Osteocyte (in vitro differentiated cells): ENCODE results near the gene SPECC1. TPM values are rescaled to one million over a fixed set of nuclear protein-coding genes. Genes with fewer than 3 reads are reported as not detected.

Source experiments
- DNase-seq: peaks from one replicate; pipeline ENCODE4 v3.0.0; 2021; ENCODE audit warnings: mixed read lengths; ENCODE audit not compliant: unreplicated experiment; ENCODE audit errors: extremely low spot score
- H3K27ac Mint-ChIP-seq: one replicate; pipeline ENCODE4 v1.8.0; 2021; ENCODE audit warnings: mild to moderate bottlenecking, mixed read lengths; ENCODE audit not compliant: unreplicated experiment
- H3K27me3 Mint-ChIP-seq: one replicate; pipeline ENCODE4 v1.8.0; 2021; ENCODE audit warnings: mixed read lengths; ENCODE audit not compliant: unreplicated experiment
- H3K36me3 Mint-ChIP-seq: one replicate; pipeline ENCODE4 v1.8.0; 2021; ENCODE audit warnings: mixed read lengths; ENCODE audit not compliant: unreplicated experiment
- H3K4me1 Mint-ChIP-seq: one replicate; pipeline ENCODE4 v1.8.0; 2021; ENCODE audit warnings: mixed read lengths; ENCODE audit not compliant: unreplicated experiment
- H3K4me3 Mint-ChIP-seq: one replicate; pipeline ENCODE4 v1.8.0; 2021; ENCODE audit warnings: mild to moderate bottlenecking, moderate library complexity, mixed read lengths; ENCODE audit not compliant: unreplicated experiment
- H3K9me3 Mint-ChIP-seq: one replicate; pipeline ENCODE4 v1.8.0; 2021; ENCODE audit warnings: mixed read lengths; ENCODE audit not compliant: unreplicated experiment
- CTCF ChIP-seq: fragments of 200-600 bp; sonication (generic); IDR thresholded peaks from 2 replicates; pipeline ENCODE4 v1.5.0; 2021; ENCODE audit warnings: antibody characterized with exemption, mild to moderate bottlenecking, moderate library complexity
- total RNA-seq: library from RNA; stranded (reverse); gene quantifications from 2 replicates; pipeline ENCODE4 v1.2.1, GENCODE V29; 2021

SPECC1 gene
- total RNA-seq, 1 donor from 2014 or later = 12.1 TPM

- H3K27ac Mint-ChIP-seq = no peak overlapping the region
- DNase-seq = no peak
- H3K9me3 Mint-ChIP-seq = no peaks in the 10 kb centered on the region
- no peak for TF ChIP-seq CTCF
- H3K27me3 Mint-ChIP-seq = no peaks in the 10 kb centered on the region
- no peaks in the 10 kb centered on the region for H3K4me1 Mint-ChIP-seq
- H3K4me3 Mint-ChIP-seq = no peak overlapping the region
- H3K36me3 Mint-ChIP-seq = peaks cover 7% of the 10 kb centered on the region
These were observed 233.1 kb downstream of the SPECC1 start for GRCh38 chr17:20242271-20242670.

GRCh38 chr17:20243524-20243923, 234.4 kb downstream of the SPECC1 start:
- Mint-ChIP-seq H3K27ac (no peak overlapping the region), H3K9me3 (no peaks in the 10 kb centered on the region), H3K36me3 (peaks cover 8% of the 10 kb centered on the region), H3K4me3 (no peak overlapping the region), H3K4me1 (no peaks in the 10 kb centered on the region), H3K27me3 (no peaks in the 10 kb centered on the region)
- no peak for DNase-seq
- no peak for TF ChIP-seq CTCF

- H3K4me1 Mint-ChIP-seq = no peaks in the 10 kb centered on the region
- peaks cover 3% of the 10 kb centered on the region for H3K9me3 Mint-ChIP-seq
- no peak for DNase-seq
- H3K27me3 Mint-ChIP-seq = no peaks in the 10 kb centered on the region
- H3K27ac Mint-ChIP-seq = no peak overlapping the region
- no peak for TF ChIP-seq CTCF
- H3K4me3 Mint-ChIP-seq = no peak overlapping the region
- peaks cover 12% of the 10 kb centered on the region for H3K36me3 Mint-ChIP-seq
These were observed 235.5 kb downstream of the SPECC1 start for GRCh38 chr17:20244671-20245070.

GRCh38 chr17:20246692-20247091, 237.5 kb downstream of the SPECC1 start:
- no peaks in the 10 kb centered on the region for H3K4me1 Mint-ChIP-seq
- peaks cover 5% of the 10 kb centered on the region for H3K9me3 Mint-ChIP-seq

GRCh38 chr17:20253323-20253722, 244.2 kb downstream of the SPECC1 start:
- H3K4me1 Mint-ChIP-seq = no peaks in the 10 kb centered on the region
- H3K9me3 Mint-ChIP-seq = peaks cover 5% of the 10 kb centered on the region
- H3K4me3 Mint-ChIP-seq = no peak overlapping the region
- DNase-seq = no peak
- H3K27me3 Mint-ChIP-seq = no peaks in the 10 kb centered on the region
- TF ChIP-seq CTCF = no peak
- H3K27ac Mint-ChIP-seq = no peak overlapping the region
- peaks cover 12% of the 10 kb centered on the region for H3K36me3 Mint-ChIP-seq

More at GRCh38 chr17:20246692-20247091, 237.5 kb downstream of the SPECC1 start:
- no peak for TF ChIP-seq CTCF
- no peak overlapping the region for H3K4me3 Mint-ChIP-seq
- H3K27ac Mint-ChIP-seq = no peak overlapping the region
- no peak for DNase-seq
- peaks cover 14% of the 10 kb centered on the region for H3K36me3 Mint-ChIP-seq
- no peaks in the 10 kb centered on the region for H3K27me3 Mint-ChIP-seq
